ENCODE results near the gene KRTAP9-1. TPM values are rescaled to one million over a fixed set of nuclear protein-coding genes. Genes with fewer than 3 reads are reported as not detected.

Gene KRTAP9-1
- total RNA-seq, 4 donors from 2014 or later: not detected

DNA sequence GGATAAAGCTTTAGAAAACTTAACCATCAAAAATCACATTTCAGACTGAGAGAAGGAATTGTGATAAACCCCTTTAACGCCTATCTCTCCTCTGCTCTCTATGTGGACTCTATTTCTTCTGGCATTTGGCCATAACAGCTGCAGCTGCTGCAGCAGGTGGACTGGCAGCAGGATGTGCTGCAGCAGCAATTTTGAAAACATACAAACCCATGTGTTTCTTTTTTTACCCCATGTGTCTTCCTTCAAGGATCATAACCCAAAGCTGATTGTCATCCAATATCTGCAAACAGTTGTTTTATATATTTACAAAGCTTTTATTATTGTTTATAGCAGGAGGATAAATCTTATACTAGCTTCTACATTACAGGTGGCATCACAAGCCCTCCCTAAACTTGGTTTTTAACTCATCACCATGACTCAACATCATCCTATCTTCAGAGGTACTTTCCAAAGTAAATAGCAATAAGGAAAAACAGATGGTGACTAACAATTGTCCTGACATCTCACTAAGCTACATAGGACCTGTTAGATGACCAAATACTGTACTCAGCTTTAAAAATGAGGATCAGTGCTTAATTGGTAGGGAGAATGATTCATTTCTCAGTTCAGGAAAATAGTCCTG is 22.3 kb downstream of the KRTAP9-1 start:
- TF ChIP-seq, protein P1, sequence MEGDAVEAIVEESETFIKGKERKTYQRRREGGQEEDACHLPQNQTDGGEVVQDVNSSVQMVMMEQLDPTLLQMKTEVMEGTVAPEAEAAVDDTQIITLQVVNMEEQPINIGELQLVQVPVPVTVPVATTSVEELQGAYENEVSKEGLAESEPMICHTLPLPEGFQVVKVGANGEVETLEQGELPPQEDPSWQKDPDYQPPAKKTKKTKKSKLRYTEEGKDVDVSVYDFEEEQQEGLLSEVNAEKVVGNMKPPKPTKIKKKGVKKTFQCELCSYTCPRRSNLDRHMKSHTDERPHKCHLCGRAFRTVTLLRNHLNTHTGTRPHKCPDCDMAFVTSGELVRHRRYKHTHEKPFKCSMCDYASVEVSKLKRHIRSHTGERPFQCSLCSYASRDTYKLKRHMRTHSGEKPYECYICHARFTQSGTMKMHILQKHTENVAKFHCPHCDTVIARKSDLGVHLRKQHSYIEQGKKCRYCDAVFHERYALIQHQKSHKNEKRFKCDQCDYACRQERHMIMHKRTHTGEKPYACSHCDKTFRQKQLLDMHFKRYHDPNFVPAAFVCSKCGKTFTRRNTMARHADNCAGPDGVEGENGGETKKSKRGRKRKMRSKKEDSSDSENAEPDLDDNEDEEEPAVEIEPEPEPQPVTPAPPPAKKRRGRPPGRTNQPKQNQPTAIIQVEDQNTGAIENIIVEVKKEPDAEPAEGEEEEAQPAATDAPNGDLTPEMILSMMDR (IDR thresholded peaks at IDR 0.05 in 4 of 5, conservative IDR thresholded peaks at IDR 0.05 in 1 of 5): no peak
- no peak for TF ChIP-seq POLR2A (IDR thresholded peaks at IDR 0.05)
- Histone ChIP-seq H3K27ac (no peak overlapping the region), H3K4me3 (no peak overlapping the region), H3K27me3 (peaks cover 0 to 5% (median 4%) of the 10 kb centered on the region in 3 donors), H3K36me3 (no peaks in the 10 kb centered on the region), H3K9me3 (no peaks in the 10 kb centered on the region), H3K4me1 (no peaks in the 10 kb centered on the region)
- ATAC-seq (no peak), DNase-seq (no peak)
- in situ Hi-C loops (cut with MboI; ENCODE audit: low sequenced_read_pairs in 4 of 4) (no loop called here), intact Hi-C loops (cut with DNase I; ENCODE audit: low total_unique reads) (no loop called here)

DNA sequence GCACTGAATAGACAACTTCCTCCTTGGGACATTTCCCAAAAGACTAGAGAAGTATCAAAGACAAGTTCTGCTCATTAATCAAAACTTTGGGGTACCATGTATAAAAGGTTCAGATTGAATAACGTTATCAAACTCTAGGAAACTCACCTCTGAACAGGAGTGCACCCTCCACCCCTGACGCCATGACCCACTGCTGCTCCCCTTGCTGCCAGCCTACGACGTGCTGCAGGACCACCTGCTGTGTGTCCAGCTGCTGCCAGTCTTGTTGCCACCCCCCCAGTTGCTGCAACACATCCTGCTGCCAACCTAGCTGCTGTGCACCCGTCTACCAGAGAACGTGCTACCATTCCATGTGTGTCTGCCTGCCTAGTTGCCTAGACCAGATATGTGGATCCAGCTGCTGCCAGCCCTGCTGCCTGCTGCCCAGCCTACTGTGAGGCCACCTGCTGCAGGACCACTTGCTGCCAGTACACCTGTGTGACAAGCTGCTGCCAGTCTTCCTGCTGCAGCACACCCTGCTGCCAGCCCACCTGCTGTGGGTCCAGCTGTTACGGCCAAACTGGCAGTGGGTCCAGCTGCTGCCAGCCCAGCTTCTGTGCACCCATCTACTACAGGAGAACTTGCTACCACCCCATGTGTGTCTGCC is 23.0 kb downstream of the KRTAP9-1 start:
- H3K9me3 ChIP-seq: no peaks in the 10 kb centered on the region
- no peaks in the 10 kb centered on the region for H3K4me1 ChIP-seq
- no peak overlapping the region for H3K4me3 ChIP-seq
- in situ Hi-C loops (cut with MboI; ENCODE audit: low sequenced_read_pairs in 4 of 4): no loop called here
- peaks cover 0 to 5% (median 4%) of the 10 kb centered on the region in 3 donors for H3K27me3 ChIP-seq
- intact Hi-C loops (cut with DNase I; ENCODE audit: low total_unique reads): no loop called here
- DNase-seq: no peak
- H3K27ac ChIP-seq: no peak overlapping the region
- ATAC-seq: no peak
- H3K36me3 ChIP-seq: no peaks in the 10 kb centered on the region
- no peak for TF ChIP-seq POLR2A (IDR thresholded peaks at IDR 0.05)
- TF ChIP-seq, protein P1 (IDR thresholded peaks at IDR 0.05 in 4 of 5, conservative IDR thresholded peaks at IDR 0.05 in 1 of 5): no peak

DNA sequence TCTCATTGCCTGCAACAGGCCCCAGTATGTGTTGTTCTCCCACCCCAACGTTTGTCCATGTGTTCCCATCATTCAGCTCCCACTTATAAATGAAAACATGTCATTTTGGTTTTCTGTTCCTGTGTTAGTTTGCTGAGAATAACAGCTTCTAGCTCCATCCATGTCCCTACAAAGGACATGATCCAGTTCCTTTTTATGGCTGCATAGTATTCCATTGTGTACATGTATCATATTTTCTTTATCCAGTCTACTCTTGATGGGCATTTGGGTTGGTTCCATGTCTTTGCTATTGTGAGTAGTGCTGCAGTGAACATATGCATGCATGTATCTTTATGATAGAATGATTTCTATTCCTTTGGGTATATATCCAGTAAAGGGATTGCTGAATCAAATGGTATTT is 26.0 kb downstream of the KRTAP9-1 start:
- Histone ChIP-seq H3K36me3 (no peaks in the 10 kb centered on the region), H3K4me1 (no peaks in the 10 kb centered on the region), H3K9me3 (no peaks in the 10 kb centered on the region), H3K27me3 (peaks cover 0 to 4% (median 3%) of the 10 kb centered on the region in 3 donors), H3K4me3 (no peak overlapping the region), H3K27ac (no peak overlapping the region)
- TF ChIP-seq POLR2A (IDR thresholded peaks at IDR 0.05): no peak
- TF ChIP-seq, protein P1 (IDR thresholded peaks at IDR 0.05 in 4 of 5, conservative IDR thresholded peaks at IDR 0.05 in 1 of 5): no peak
- DNase-seq: no peak
- in situ Hi-C loops (cut with MboI; ENCODE audit: low sequenced_read_pairs in 4 of 4): no loop called here
- intact Hi-C loops (cut with DNase I; ENCODE audit: low total_unique reads): no loop called here
- ATAC-seq: no peak

DNA sequence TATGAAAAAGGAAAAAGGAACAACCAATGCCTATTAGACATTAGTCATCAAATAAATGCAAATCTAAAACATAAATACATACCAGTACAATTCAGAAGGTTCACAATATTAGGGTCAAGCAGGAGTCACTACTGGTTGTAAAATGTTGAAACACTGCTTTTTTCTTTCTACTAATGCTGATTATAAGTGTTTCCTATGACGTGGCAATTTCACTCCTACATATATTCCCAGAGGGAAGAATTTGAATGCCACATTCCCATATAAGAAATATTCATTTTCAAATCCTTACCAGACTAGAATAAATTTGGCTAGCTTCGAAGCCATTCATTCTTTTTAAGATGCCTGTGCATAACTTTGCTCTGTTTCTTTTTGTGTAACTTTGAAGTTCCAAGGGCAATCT is 34.1 kb downstream of the KRTAP9-1 start:
- Histone ChIP-seq H3K27ac (no peak overlapping the region), H3K4me1 (no peaks in the 10 kb centered on the region), H3K36me3 (no peaks in the 10 kb centered on the region), H3K27me3 (peaks cover 0 to 3% (median 2%) of the 10 kb centered on the region in 3 donors), H3K9me3 (no peaks in the 10 kb centered on the region), H3K4me3 (no peak overlapping the region)
- TF ChIP-seq, protein P1 (IDR thresholded peaks at IDR 0.05 in 4 of 5, conservative IDR thresholded peaks at IDR 0.05 in 1 of 5): no peak
- TF ChIP-seq POLR2A (IDR thresholded peaks at IDR 0.05): no peak
- in situ Hi-C loops (cut with MboI; ENCODE audit: low sequenced_read_pairs in 4 of 4): no loop called here
- ATAC-seq (no peak), DNase-seq (no peak)
- intact Hi-C loops (cut with DNase I; ENCODE audit: low total_unique reads): no loop called here
